Retinal pigment epithelial cell (primary cell): ENCODE results near the gene CXXC5.
A peak's percentile ranks its signal among the peaks of the same experiment; 100 is the strongest.

Experiments used
- DNase-seq: peaks from one replicate; pipeline ENCODE4 v3.0.0-alpha.2; 2010; ENCODE audit warnings: low read depth
- H3K4me3 ChIP-seq: 2 replicates; pipeline ENCODE4 v1.5.1; 2011; ENCODE audit warnings: mild to moderate bottlenecking, low read length, control low read depth, moderate library complexity
- TF ChIP-seq, protein P1 (sequence below): conservative IDR thresholded peaks from 2 replicates; pipeline ENCODE4 v1.5.1; 2011; ENCODE audit warnings: low read depth, low read length, control low read depth, inconsistent platforms

Gene CXXC5

DNA sequence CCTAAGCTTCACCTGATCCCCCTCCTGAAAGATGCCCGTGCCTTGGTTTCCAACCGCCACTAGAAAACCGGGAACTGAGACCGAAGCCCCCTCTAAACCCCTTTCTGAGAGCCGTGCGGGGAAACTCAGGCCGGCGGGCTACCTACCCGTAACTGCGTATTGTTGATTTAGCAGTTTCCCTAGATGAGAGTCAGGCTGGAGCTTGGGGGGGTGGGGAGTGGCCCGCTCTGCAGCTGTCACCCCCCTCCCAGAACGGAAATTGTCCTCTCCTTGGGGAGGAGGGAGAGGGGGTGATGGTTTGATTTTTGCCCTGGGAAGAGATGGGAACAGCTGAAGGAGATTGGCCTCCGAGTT lies 2.5 kb downstream of the CXXC5 start:
- DNase-seq: no peak
- peak overlapping the region; percentile 88 for H3K4me3 ChIP-seq
- TF ChIP-seq, protein P1, sequence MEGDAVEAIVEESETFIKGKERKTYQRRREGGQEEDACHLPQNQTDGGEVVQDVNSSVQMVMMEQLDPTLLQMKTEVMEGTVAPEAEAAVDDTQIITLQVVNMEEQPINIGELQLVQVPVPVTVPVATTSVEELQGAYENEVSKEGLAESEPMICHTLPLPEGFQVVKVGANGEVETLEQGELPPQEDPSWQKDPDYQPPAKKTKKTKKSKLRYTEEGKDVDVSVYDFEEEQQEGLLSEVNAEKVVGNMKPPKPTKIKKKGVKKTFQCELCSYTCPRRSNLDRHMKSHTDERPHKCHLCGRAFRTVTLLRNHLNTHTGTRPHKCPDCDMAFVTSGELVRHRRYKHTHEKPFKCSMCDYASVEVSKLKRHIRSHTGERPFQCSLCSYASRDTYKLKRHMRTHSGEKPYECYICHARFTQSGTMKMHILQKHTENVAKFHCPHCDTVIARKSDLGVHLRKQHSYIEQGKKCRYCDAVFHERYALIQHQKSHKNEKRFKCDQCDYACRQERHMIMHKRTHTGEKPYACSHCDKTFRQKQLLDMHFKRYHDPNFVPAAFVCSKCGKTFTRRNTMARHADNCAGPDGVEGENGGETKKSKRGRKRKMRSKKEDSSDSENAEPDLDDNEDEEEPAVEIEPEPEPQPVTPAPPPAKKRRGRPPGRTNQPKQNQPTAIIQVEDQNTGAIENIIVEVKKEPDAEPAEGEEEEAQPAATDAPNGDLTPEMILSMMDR: no peak

DNA sequence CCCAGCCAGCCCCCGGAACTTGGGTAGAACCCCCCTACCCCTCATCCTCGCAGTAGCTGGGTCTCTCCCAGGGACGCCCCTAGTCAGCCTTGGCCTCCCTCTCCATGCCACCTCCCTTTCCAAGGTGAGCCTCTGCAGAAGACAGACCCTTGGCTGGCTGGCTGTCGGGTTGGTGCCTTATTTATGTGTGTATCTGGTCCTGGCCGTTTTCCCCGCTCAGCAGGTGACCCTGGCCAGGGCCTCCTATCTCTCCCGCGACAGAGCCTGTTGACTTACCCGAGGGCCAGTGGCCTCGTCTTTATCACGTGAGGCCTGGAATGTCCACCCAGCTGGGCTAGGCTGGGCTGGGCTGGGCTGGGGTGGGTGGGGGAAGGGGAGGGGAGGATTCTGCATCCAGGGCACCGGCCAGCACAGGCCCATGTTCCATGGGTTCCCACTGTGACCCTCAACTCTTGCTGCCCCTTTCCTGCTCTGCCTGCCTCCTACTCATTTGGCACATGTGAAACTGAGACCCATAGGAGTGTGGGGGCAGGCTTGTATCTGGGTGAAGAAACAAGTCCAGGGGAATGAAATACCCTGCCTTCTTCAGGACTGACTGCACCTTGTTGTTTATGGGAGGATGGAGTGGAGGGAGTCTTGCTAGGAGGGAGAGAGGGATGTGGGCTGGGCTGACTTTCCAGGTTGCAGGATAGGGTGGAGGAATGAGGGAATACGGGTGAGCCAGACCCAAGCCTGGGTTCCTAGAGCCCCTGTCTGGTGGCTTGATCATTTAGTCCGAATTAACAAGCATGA lies 3.1 kb downstream of the CXXC5 start:
- no peak for DNase-seq
- TF ChIP-seq, protein P1: no peak
- H3K4me3 ChIP-seq: peak overlapping the region; percentile 88

DNA sequence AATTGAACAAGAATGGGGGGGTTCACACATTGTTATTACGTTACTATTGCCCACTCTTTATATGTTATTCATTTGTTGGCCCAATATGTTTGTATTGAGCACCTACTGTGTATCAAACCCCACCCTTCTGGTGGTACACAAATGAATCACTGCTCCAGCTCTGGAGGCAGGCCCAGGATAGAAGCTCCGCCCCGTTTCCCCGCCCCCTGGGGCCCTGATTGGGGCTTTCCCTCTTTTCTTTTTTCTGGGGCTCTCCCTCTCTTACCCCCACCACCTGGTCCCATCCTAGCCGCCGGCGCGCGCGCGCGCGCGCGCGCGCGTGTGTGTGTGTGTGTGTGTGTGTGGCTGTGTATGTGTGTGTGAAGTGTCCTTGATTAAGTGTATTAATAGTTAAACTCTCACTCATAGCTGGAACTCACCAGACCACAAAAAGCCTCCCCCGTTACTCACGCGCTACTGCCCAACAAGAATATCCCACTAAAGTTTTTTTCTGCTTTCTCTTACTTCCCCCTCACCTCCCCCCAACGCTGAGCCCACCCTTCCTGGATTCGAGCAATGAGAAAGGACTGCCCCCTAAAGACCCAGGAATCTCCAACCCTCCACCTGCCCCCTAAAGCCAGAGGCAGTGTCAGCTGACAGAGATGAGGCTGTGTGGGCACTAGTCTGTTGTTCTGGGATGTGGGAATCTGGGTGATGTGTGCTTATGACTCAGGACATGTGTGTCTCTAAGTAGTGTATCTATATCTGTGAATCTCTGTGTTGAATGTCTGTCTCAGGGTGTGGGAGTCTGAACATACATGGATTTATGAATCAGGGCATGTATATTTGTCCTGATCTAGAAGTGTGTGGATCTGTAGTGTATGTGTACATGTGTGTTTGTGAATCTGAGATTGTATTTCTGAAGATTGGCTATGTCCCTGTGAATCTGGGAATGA lies 4.0 kb downstream of the CXXC5 start:
- peak overlapping the region; percentile 88 for H3K4me3 ChIP-seq

DNA sequence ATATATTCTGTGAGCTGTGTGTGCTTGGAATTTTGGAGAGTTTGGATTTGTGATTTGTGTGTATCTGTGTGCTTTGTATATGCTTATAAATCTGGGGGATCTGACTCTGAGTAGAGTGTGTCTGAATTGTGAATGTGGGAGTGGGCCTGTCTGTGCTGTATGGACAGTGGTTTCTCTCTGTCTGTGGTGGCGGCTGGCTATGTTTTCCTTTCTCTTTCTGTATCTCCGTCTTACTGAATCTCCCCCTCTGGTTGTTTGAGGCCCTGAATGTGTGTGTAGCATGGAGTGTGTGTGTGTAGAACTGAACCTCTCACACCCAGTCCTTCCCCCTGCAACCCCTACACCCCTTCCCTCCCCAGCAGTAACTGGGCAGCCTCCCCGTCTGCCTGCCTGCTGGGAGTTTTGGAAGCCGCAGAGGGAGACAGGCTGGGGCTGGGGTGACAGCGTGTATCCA lies 4.7 kb downstream of the CXXC5 start:
- H3K4me3 ChIP-seq: peak overlapping the region; percentile 88
- TF ChIP-seq, protein P1: no peak
- DNase-seq: no peak

More for the DNA sequence above, 4.0 kb downstream of the CXXC5 start:
- TF ChIP-seq, protein P1: no peak
- peak; percentile 70 for DNase-seq

DNA sequence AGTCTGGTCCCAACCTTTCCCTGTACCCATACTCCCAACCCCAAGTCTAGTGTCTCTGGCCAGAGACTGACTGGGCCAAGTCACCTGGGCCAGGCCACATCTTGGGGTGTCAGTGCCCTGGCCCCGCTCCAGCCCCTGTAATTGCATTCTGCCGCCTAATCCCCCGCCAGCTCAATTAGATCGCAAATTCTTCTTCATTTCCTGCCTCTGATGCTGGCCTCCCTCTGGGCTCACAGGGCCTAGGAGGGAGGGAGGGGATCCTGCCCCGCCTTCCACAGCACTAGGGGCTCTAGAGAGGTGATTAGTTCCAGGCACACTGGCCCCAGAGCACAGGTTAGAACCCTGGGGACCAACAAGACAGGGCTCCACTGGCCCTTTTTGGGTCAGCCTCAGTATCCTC lies 5.5 kb downstream of the CXXC5 start:
- TF ChIP-seq, protein P1: no peak
- no peak overlapping the region for H3K4me3 ChIP-seq
- DNase-seq: no peak

DNA sequence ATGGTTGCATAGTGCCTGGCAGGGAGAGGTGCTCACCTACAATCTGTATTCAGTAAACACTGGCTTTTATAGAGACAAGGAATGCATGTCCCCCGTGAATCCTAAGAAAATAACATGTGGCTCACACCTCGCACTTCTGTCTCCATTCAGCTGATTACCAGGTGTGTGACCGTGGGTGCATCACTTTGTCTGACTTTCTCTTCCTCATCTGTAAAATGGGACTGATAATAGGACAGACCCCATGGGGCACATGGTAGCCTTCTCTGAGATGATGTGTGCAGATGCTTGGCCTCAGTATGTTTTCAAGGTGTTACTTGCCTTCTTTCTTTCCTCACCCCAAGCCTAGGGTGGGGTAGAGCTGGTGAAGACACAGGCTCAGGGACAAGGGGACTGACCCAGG lies 6.3 kb downstream of the CXXC5 start:
- TF ChIP-seq, protein P1: no peak
- peak overlapping the region; percentile 7 for H3K4me3 ChIP-seq
- no peak for DNase-seq
